GM23338 (cell line): Measurements from ENCODE around the gene CSRP2. TPM values are rescaled to one million over a fixed set of nuclear protein-coding genes. Genes with fewer than 3 reads are reported as not detected.

Experiments used
- ATAC-seq: fragments of 200-7000 bp; cut with Tn5 transposase; 3 replicates; pipeline ENCODE4 v1.9.1; 2020
- DNase-seq: peaks from one replicate; pipeline ENCODE4 v3.0.0-alpha.2; 2015; ENCODE audit warnings: low spot score
- H2AFZ ChIP-seq: fragments of 200-600 bp; sonication (generic); 2 replicates; pipeline ENCODE4 v1.8.0; 2016; ENCODE audit warnings: antibody characterized with exemption, mild to moderate bottlenecking, moderate library complexity
- H3F3A ChIP-seq: fragments of 200-600 bp; sonication (generic); replicated peaks from 2 replicates; pipeline ENCODE4 v1.8.0; 2017; ENCODE audit warnings: antibody characterized with exemption, mixed run types, low read depth
- H3K27ac ChIP-seq: fragments of 200-600 bp; sonication (generic); 2 replicates; pipeline ENCODE4 v1.6.1; 2016; ENCODE audit warnings: low read depth
- H3K27me3 ChIP-seq: fragments of 200-600 bp; sonication (generic); 2 replicates; pipeline ENCODE4 v1.8.0; 2016; ENCODE audit warnings: mild to moderate bottlenecking, mixed run types, moderate library complexity; ENCODE audit not compliant: insufficient read depth
- H3K36me3 ChIP-seq: fragments of 200-600 bp; sonication (generic); 2 replicates; pipeline ENCODE4 v1.8.0; 2016; ENCODE audit warnings: mild to moderate bottlenecking; ENCODE audit not compliant: insufficient read depth
- H3K4me1 ChIP-seq: fragments of 200-600 bp; sonication (generic); 2 replicates; pipeline ENCODE4 v1.8.0; 2016; ENCODE audit warnings: mild to moderate bottlenecking, moderate library complexity; ENCODE audit not compliant: insufficient read depth
- H3K4me2 ChIP-seq: fragments of 200-600 bp; sonication (generic); 2 replicates; pipeline ENCODE4 v1.7.1; 2017; ENCODE audit warnings: mixed run types
- H3K4me3 ChIP-seq: fragments of 200-600 bp; sonication (generic); 2 replicates; pipeline ENCODE4 v1.6.1; 2016; ENCODE audit warnings: mixed run types
- H3K79me2 ChIP-seq: fragments of 200-600 bp; sonication (generic); replicated peaks from 2 replicates; pipeline ENCODE4 v1.8.0; 2017; ENCODE audit warnings: mild to moderate bottlenecking; ENCODE audit not compliant: insufficient read depth
- H3K9me2 ChIP-seq: fragments of 200-600 bp; sonication (generic); 2 replicates; pipeline ENCODE4 v1.8.0; 2017; ENCODE audit not compliant: insufficient read depth
- H4K20me1 ChIP-seq: fragments of 200-600 bp; sonication (generic); replicated peaks from 2 replicates; pipeline ENCODE4 v1.8.0; 2017; ENCODE audit warnings: mild to moderate bottlenecking; ENCODE audit not compliant: insufficient read depth
- H3K27ac Mint-ChIP-seq: 2 replicates; pipeline ENCODE4 v1.8.0; 2020; ENCODE audit warnings: inconsistent platforms, mild to moderate bottlenecking, moderate library complexity, mixed read lengths
- H3K27me3 Mint-ChIP-seq: 3 replicates; pipeline ENCODE4 v1.8.0; 2022; ENCODE audit warnings: low read depth, mild to moderate bottlenecking, moderate library complexity, mixed read lengths, inconsistent platforms; ENCODE audit not compliant: insufficient read depth, poor library complexity
- H3K36me3 Mint-ChIP-seq: 3 replicates; pipeline ENCODE4 v1.8.0; 2021; ENCODE audit warnings: low read depth, mild to moderate bottlenecking, inconsistent platforms, moderate library complexity, mixed read lengths
- H3K4me1 Mint-ChIP-seq: 3 replicates; pipeline ENCODE4 v1.8.0; 2020; ENCODE audit warnings: mild to moderate bottlenecking, inconsistent platforms, mixed read lengths
- H3K4me3 Mint-ChIP-seq: 3 replicates; pipeline ENCODE4 v1.8.0; 2021; ENCODE audit warnings: moderate library complexity, mild to moderate bottlenecking, inconsistent platforms, mixed read lengths
- H3K9me3 Mint-ChIP-seq: 3 replicates; pipeline ENCODE4 v1.8.0; 2020; ENCODE audit warnings: moderate library complexity, mild to moderate bottlenecking, inconsistent platforms, mixed read lengths
- EZH2 ChIP-seq: fragments of 200-600 bp; sonication (generic); IDR thresholded peaks from one replicate; pipeline ENCODE4 v1.8.0; 2017; ENCODE audit warnings: antibody characterized with exemption, mild to moderate bottlenecking, low read depth; ENCODE audit not compliant: unreplicated experiment
- EZH2phosphoT487 ChIP-seq: fragments of 200-600 bp; sonication (generic); IDR thresholded peaks from one replicate; pipeline ENCODE4 v1.8.1; 2018; ENCODE audit warnings: antibody characterized with exemption; ENCODE audit not compliant: unreplicated experiment
- NANOG ChIP-seq: IDR thresholded peaks from 2 replicates; pipeline ENCODE4 v1.6.1; 2016; ENCODE audit warnings: antibody characterized with exemption, borderline replicate concordance
- STAT1 ChIP-seq: IDR thresholded peaks from one replicate; pipeline ENCODE4 v1.6.1; 2016; ENCODE audit warnings: antibody characterized with exemption; ENCODE audit not compliant: unreplicated experiment
- ZNF114 ChIP-seq: fragments of 250-450 bp; sonication (Bioruptor Pico); IDR thresholded peaks from 2 replicates; pipeline ENCODE4 v1.5.0; 2020; ENCODE audit warnings: mild to moderate bottlenecking, moderate library complexity
- polyA plus RNA-seq: library from polyadenylated mRNA; unstranded; fragments of >200 nt; fragmentation: Nextera tagmentation; extraction: Ambion mirVana; gene quantifications from 2 replicates; pipeline ENCODE4 v1.2.1, GENCODE V29; 2016
- total RNA-seq: library from RNA; depleted of rRNA; stranded (reverse); fragments of >200 nt; shearing (Covaris generic); gene quantifications from 2 replicates; pipeline ENCODE4 v1.2.3, GENCODE V29; 2014
- TF ChIP-seq, protein P1 (sequence below): IDR thresholded peaks from 2 replicates; pipeline ENCODE4 v1.6.1; 2016; ENCODE audit warnings: antibody characterized with exemption
- TF ChIP-seq, protein P2 (sequence below), 2 experiments: fragments of 200-600 bp in 1 of 2; sonication (generic) in 1 of 2; conservative IDR thresholded peaks; 2 replicates each; pipeline versions ENCODE4 v1.5.1 to v1.6.1; 2016 to 2017; ENCODE audit warnings: antibody characterized with exemption in 2 of 2, low read depth in 2 of 2, mild to moderate bottlenecking in 2 of 2, moderate library complexity in 1 of 2
- TF ChIP-seq, protein P3 (sequence below): fragments of 250-450 bp; sonication (Bioruptor Pico); IDR thresholded peaks from 2 replicates; pipeline ENCODE4 v1.5.0; 2020; ENCODE audit warnings: mild to moderate bottlenecking, moderate library complexity

Gene CSRP2
- total and polyA plus RNA-seq, 2 experiments from 2014 or later, result 166 to 315 TPM

DNA sequence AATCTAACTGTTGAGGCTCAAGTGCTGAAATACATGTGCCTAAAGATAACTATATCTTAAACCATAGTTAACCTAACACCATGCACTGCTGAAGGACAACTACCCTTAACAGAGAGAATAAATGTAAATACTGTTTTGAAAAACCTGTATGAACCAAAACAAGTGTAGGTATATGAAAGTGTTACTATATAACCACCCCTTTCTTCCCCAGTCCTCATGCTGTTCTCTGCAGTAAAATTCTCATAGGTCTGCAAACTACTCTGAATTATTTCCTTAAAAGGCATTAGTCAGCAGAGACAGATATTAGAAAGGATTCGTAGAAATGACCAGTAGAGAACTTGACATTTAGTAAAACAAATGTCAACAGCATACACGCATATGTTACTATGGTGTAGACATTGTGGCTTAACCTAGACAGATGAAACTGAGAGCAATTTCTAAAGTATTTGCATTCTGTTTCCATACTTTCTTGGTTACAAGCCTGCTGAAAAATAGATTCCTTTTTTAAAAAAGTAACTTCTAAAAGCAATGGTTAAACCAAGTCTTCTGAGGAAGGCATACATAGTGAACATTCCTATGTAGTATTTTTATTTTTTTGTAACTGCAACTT lies 13.9 kb downstream of the CSRP2 start:
- Mint-ChIP-seq H3K27me3 (peaks cover 4% of the 10 kb centered on the region), H3K4me1 (peaks cover 39% of the 10 kb centered on the region), H3K27ac (no peak overlapping the region), H3K4me3 (no peak overlapping the region), H3K9me3 (no peaks in the 10 kb centered on the region), H3K36me3 (peaks cover 39% of the 10 kb centered on the region)
- Histone ChIP-seq H2AFZ (no peak overlapping the region), H3K4me3 (no peak overlapping the region), H3K36me3 (peaks cover 4% of the 10 kb centered on the region; the same call in 1 of the 2 replicates), H3F3A (no peaks in the 10 kb centered on the region; the same call in 1 of the 2 replicates), H3K4me1 (peaks cover 29% of the 10 kb centered on the region), H3K9me2 (no peaks in the 10 kb centered on the region), H3K4me2 (no peak overlapping the region), H4K20me1 (0 out of 2 replicates have a peak, but pooled peaks cover 5% of the 10 kb centered on the region), H3K27me3 (no peaks in the 10 kb centered on the region), H3K79me2 (peaks cover 34% of the 10 kb centered on the region), H3K27ac (0 out of 2 replicates have a peak overlapping the region, but pooled peaks have one; percentile 35)
- TF ChIP-seq, protein P1, sequence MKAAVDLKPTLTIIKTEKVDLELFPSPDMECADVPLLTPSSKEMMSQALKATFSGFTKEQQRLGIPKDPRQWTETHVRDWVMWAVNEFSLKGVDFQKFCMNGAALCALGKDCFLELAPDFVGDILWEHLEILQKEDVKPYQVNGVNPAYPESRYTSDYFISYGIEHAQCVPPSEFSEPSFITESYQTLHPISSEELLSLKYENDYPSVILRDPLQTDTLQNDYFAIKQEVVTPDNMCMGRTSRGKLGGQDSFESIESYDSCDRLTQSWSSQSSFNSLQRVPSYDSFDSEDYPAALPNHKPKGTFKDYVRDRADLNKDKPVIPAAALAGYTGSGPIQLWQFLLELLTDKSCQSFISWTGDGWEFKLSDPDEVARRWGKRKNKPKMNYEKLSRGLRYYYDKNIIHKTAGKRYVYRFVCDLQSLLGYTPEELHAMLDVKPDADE, result no peak
- TF ChIP-seq, protein P2, sequence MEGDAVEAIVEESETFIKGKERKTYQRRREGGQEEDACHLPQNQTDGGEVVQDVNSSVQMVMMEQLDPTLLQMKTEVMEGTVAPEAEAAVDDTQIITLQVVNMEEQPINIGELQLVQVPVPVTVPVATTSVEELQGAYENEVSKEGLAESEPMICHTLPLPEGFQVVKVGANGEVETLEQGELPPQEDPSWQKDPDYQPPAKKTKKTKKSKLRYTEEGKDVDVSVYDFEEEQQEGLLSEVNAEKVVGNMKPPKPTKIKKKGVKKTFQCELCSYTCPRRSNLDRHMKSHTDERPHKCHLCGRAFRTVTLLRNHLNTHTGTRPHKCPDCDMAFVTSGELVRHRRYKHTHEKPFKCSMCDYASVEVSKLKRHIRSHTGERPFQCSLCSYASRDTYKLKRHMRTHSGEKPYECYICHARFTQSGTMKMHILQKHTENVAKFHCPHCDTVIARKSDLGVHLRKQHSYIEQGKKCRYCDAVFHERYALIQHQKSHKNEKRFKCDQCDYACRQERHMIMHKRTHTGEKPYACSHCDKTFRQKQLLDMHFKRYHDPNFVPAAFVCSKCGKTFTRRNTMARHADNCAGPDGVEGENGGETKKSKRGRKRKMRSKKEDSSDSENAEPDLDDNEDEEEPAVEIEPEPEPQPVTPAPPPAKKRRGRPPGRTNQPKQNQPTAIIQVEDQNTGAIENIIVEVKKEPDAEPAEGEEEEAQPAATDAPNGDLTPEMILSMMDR (conservative IDR thresholded peaks at IDR 0.05; ENCODE audit: low read depth in 2 of 2), result no peak
- TF ChIP-seq STAT1 (no peak), ZNF114 (no peak), NANOG (no peak), EZH2 (no peak), EZH2phosphoT487 (no peak)
- TF ChIP-seq, protein P3, sequence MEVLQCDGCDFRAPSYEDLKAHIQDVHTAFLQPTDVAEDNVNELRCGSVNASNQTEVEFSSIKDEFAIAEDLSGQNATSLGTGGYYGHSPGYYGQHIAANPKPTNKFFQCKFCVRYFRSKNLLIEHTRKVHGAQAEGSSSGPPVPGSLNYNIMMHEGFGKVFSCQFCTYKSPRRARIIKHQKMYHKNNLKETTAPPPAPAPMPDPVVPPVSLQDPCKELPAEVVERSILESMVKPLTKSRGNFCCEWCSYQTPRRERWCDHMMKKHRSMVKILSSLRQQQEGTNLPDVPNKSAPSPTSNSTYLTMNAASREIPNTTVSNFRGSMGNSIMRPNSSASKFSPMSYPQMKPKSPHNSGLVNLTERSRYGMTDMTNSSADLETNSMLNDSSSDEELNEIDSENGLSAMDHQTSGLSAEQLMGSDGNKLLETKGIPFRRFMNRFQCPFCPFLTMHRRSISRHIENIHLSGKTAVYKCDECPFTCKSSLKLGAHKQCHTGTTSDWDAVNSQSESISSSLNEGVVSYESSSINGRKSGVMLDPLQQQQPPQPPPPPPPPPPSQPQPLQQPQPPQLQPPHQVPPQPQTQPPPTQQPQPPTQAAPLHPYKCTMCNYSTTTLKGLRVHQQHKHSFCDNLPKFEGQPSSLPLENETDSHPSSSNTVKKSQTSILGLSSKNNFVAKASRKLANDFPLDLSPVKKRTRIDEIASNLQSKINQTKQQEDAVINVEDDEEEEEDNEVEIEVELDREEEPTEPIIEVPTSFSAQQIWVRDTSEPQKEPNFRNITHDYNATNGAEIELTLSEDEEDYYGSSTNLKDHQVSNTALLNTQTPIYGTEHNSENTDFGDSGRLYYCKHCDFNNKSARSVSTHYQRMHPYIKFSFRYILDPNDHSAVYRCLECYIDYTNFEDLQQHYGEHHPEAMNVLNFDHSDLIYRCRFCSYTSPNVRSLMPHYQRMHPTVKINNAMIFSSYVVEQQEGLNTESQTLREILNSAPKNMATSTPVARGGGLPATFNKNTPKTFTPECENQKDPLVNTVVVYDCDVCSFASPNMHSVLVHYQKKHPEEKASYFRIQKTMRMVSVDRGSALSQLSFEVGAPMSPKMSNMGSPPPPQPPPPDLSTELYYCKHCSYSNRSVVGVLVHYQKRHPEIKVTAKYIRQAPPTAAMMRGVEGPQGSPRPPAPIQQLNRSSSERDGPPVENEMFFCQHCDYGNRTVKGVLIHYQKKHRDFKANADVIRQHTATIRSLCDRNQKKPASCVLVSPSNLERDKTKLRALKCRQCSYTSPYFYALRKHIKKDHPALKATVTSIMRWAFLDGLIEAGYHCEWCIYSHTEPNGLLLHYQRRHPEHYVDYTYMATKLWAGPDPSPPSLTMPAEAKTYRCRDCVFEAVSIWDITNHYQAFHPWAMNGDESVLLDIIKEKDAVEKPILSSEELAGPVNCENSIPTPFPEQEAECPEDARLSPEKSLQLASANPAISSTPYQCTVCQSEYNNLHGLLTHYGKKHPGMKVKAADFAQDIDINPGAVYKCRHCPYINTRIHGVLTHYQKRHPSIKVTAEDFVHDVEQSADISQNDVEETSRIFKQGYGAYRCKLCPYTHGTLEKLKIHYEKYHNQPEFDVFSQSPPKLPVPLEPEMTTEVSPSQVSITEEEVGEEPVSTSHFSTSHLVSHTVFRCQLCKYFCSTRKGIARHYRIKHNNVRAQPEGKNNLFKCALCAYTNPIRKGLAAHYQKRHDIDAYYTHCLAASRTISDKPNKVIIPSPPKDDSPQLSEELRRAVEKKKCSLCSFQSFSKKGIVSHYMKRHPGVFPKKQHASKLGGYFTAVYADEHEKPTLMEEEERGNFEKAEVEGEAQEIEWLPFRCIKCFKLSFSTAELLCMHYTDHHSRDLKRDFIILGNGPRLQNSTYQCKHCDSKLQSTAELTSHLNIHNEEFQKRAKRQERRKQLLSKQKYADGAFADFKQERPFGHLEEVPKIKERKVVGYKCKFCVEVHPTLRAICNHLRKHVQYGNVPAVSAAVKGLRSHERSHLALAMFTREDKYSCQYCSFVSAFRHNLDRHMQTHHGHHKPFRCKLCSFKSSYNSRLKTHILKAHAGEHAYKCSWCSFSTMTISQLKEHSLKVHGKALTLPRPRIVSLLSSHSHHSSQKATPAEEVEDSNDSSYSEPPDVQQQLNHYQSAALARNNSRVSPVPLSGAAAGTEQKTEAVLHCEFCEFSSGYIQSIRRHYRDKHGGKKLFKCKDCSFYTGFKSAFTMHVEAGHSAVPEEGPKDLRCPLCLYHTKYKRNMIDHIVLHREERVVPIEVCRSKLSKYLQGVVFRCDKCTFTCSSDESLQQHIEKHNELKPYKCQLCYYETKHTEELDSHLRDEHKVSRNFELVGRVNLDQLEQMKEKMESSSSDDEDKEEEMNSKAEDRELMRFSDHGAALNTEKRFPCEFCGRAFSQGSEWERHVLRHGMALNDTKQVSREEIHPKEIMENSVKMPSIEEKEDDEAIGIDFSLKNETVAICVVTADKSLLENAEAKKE (CRISPR knock-in tag), result no peak
- DNase-seq (no peak), ATAC-seq (no peak)
